ENCODE results near the gene PPP4R4.
"Not testable (repeated sequence)": the region's sequence is repeated elsewhere in the genome, so short reads cannot be mapped to it uniquely, and the experiment has no call there.

The PPP4R4 gene

DNA sequence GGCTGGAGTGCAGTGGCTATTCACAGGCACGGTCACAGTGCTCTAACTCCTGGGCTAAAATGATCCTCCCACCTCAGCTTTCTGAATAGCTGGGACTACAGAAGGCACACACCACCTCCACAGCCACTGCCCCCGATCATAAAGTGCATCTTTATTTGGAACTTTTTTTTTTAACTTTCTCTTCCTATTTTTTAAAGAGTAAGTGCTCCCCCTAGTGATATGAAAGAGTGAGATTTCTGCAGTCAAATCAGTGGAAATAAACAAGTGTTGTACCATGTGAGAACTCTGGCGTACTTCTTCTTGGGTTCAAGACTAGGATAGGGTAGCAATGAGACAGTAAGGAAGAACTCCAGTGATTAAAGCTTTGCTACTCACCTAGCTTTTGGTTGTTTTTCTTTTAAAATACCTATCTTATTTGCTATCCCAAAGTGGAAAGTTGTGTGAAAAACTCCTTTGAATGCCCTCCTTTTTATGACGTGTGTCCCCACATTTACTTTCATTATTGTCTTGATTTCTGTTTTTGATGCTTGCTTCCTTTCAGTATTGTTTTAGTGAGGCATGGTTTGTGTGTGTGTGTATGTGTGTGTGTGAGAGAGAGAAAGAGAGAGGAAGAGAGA is 6.6 kb downstream of the PPP4R4 start:
- peak; percentile 13 to 42 for DNase-seq
- TF ChIP-seq GATA1 (IDR thresholded peaks at IDR 0.05; ENCODE audit: low read depth, low read length) = no peak
- no peak for TF ChIP-seq POLR2A (IDR thresholded peaks at IDR 0.05; ENCODE audit: low read length)

DNA sequence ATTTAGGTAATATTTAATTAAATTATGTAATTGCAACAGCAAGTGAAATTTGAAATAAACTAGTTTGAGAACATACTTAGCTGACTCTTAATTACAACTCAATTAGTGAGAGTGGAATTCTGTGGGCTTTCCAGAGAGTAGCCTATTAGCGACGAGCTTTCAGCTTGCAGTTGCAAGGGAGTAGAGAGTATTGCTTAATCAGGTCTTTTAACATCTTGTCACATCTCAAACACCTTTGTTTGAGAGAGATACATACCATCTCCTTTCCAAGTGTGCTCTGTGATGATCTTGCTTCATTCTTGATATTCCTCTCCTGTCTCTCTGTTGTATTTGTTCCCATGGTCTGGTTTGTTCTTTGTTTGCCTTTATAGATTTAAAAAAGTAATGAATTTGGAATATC is 7.7 kb downstream of the PPP4R4 start:
- DNase-seq = no peak
- TF ChIP-seq GATA1 (IDR thresholded peaks at IDR 0.05; ENCODE audit: low read depth, low read length) = no peak
- TF ChIP-seq POLR2A (IDR thresholded peaks at IDR 0.05; ENCODE audit: low read length) = no peak

DNA sequence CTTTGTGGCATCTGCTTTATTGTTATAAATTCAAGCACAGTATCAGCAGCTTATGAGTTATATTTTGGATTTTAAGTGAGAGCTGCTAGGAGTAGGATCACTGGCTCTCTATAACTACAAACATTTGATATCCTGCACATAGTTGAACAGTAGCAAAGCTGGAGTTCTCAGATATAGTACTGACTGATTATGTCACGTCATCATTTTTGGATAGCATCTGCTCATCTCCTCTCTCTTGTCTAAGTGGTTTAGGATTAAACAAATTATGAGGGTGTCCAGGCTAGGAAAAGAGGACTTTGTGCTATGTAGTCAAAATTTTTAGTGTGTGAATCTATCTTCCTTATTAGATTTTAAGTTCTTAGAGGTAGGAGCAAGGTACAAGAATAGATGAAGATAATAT is 18.4 kb downstream of the PPP4R4 start:
- TF ChIP-seq POLR2A (IDR thresholded peaks at IDR 0.05; ENCODE audit: low read length) (no peak), GATA1 (IDR thresholded peaks at IDR 0.05; ENCODE audit: low read depth, low read length) (no peak)
- no peak for DNase-seq

DNA sequence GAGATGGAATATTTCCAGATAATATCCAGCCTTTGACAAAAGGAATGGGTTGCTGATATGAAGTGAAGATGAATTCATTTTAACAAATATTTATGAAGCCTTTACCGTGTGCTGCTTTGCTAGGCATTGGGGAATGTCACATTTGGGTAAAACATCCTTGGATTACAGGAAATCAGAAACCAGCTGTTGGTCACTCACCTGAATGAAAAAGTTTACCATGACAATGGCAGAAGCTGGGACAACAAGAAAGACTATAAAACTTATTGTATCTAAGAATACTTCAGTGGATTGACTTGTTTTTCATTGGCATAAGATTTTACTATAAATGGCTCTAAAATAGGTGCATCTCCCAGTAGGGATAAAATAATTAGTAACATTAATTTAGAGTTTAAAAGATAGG is 19.7 kb downstream of the PPP4R4 start:
- TF ChIP-seq POLR2A (IDR thresholded peaks at IDR 0.05; ENCODE audit: low read length) = no peak
- no peak for TF ChIP-seq GATA1 (IDR thresholded peaks at IDR 0.05; ENCODE audit: low read depth, low read length)
- no peak for DNase-seq

DNA sequence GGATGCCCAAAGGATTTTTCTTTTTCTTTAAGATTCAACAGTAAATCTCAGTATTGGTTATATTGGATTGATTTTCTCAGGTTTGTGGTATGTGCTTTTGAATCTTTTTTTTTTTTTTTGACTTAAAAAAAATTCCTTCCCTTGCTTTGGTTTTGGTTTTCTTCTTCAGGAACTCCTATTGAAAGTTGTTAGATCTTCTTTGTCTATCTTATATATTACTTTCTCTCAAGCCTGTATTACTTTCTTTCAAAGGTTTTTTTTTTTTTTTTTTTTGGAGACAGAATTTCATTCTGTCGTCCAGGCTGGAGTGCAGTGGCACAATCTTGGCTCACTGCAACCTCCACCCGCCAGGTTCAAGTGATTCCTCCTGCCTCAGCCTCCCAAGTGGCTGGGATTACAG is 21.9 kb downstream of the PPP4R4 start:
- TF ChIP-seq GATA1 (IDR thresholded peaks at IDR 0.05; ENCODE audit: low read depth, low read length) (no peak), POLR2A (IDR thresholded peaks at IDR 0.05; ENCODE audit: low read length) (no peak)
- no peak for DNase-seq

DNA sequence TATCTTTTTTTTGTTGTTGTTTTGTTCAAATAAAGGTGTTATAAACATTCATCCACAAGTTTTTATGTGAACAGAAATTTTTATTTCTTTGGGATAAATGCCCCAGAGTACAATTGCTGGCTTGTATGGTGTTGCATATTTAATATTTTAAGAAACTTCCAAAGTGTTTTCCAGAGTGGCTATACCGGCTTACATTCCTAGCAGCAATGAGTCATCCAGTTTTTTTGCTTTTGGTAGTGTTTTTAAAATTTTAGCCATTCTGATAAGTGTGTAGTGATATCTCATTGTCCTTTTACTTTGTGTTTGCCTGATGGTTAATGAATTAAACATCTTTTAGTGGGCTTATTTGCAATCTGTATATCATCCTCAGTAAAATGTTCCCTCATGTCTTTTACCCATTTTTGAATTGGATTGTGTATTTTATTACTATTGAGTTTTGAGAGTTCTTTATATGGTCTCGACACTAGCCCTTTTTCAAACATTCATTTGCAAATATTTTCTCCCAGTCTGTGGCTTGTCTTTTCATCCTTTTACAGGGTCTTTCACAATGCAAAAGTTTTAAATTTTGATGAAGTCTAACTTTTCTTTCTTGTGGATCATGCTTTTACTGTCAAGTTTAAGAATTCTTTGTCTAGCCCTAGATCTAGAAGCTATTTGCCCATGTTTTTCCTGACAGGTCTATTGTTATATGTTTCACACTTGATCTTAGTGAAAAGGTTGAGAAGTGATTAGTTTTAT is 29.5 kb downstream of the PPP4R4 start:
- TF ChIP-seq GATA1 (IDR thresholded peaks at IDR 0.05; ENCODE audit: low read depth, low read length) (no peak), POLR2A (IDR thresholded peaks at IDR 0.05; ENCODE audit: low read length) (no peak)
- DNase-seq = no peak

DNA sequence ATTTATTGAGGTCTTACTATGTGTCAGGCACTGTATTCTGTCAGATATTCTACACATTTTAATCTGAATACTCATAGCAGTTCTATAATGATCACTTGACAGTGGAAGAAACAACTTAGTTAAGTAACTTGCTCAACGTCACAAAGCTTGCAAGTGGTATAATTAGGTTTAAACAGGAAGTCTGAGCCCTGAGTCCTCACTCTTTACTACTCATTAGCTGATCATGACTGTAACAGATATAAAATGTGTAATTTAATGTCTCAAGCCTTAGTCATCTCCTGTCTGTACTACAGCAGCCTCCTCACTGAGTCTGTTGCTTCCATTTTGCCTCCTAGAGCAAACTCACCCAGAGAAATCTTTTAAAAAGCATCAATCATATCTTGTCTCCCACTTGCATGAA is 38.9 kb downstream of the PPP4R4 start:
- TF ChIP-seq GATA1 (IDR thresholded peaks at IDR 0.05; ENCODE audit: low read depth, low read length) = no peak
- no peak for TF ChIP-seq POLR2A (IDR thresholded peaks at IDR 0.05; ENCODE audit: low read length)
- DNase-seq = no peak

DNA sequence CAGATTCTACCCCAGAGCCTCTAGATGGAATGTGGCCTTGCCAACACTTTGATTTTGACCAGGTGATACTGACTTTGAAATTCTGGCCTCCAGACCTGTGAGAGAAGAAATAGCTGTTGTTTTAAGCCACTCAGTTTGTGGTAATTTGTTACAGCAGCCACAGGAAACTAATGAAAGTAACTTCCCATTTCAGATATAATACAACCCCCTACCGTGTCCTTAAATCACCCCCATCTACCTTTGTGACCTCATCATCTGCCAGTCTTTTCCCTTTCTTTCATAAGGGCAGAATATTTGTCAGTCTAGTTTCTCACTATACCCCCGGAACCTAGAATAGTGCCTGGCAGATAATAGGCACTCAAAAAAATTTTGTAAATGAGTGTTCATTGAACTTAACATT is 39.6 kb downstream of the PPP4R4 start:
- DNase-seq = no peak
- no peak for TF ChIP-seq POLR2A (IDR thresholded peaks at IDR 0.05; ENCODE audit: low read length)
- TF ChIP-seq GATA1 (IDR thresholded peaks at IDR 0.05; ENCODE audit: low read depth, low read length) = no peak

DNA sequence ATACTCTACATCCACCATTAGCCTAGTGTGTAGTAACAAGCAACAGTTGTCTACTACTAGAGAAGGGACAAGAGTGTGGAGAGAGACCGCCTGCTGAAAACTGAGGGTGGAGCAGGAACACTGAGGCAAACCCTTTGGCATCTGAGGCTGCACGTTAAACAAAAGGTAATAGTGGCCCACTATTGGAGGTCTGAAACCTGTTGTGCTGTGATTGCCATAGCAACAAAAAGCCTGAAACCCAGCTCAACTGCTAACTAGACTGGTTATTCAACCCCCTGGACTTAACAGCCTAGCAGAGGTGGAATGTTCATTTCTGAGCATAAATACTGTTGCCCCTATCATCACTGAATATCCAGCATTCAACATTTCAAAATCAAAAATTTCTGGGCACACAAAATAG is 43.0 kb downstream of the PPP4R4 start:
- TF ChIP-seq POLR2A (IDR thresholded peaks at IDR 0.05; ENCODE audit: low read length) = no peak
- TF ChIP-seq GATA1 (IDR thresholded peaks at IDR 0.05; ENCODE audit: low read depth, low read length) = no peak
- DNase-seq = no peak

DNA sequence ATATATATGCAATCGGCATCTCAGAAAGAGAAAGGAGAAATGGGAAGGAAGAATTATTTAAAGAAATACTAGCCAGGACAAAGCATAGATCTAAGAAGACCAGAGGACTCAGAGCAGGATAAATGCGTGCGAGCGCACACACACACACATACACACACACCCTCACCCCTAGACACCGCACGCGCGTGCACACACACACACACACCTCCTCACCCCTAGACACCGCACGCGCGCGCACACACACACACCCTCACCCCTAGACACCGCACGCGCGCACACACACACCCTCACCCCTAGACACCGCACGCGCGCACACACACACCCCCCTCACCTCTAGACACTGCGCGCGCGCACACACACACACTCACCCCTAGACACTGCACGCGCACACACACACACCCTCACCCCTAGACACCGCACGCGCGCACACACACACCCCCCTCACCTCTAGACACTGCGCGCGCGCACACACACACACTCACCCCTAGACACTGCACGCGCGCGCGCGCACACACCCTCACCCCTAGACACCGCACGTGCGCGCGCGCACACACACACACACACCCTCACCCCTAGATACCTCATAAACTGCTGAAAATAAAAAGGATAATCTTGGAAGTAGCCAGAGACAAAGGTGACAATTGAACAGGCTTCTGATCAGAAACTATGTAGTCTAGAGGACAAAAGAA is 44.2 kb downstream of the PPP4R4 start:
- DNase-seq = not testable (repeated sequence)

DNA sequence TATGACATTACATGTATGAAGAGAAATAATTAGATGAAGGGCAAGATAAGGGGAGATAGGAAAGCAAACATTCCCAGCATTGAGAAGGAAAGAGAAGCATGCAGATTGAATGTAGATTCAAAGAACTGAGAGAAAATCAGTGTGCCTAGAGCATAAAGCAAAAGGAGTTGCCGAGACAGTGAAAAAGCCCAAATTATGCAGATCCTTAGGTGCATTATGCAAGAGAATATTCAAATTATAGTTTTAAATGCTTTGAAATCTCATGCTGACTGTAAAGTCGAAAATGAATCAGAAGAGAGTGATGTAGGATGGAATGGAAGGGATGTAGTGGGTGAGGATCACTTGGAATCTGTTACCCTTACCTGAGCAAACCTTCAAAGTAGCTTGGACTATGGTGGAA is 49.9 kb downstream of the PPP4R4 start:
- no peak for DNase-seq
- TF ChIP-seq POLR2A (IDR thresholded peaks at IDR 0.05; ENCODE audit: low read length) = no peak

DNA sequence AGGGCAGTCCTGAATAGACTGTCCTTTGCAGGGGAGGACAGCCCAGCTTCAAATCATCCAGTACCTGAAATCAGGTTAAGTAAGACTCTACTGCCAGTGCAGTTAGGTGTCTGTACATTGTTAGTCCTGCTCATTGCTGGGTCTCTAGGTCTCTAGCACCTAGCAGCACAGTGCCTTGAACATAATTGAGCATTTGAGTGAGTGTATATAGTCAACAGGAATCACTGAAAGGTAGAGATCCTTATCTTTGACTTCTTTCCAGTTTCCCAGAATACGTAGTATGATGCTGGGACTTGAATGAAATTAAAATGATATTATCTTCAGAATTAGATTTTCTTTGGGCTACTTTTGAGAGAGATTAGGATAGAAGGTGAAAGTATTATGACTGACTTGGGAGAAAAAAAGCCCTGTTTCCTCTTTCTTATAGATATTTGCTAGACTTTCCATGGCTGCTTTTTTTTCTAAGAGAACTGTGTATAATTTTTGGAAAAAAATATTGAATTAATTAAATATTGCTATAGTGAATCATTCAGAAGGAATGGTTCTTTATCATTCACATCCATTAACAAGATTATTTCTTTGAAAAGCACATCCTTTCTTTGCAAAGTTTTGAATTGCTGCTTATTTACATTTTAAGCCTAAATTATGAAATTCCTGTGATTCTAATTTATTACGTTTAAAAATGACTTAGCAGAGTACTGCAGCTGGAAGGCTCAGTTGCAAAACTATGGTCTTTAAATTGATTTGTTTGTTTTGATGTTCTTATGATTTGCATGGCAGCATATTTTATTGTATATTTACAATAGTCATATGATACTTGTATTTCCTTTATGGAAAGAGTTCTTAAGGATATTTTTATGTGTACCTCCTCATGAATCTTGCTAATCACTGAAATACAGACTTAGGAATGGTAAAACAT is 51.6 kb downstream of the PPP4R4 start:
- DNase-seq = no peak
- TF ChIP-seq POLR2A (IDR thresholded peaks at IDR 0.05; ENCODE audit: low read length) = no peak
- TF ChIP-seq GATA1 (IDR thresholded peaks at IDR 0.05; ENCODE audit: low read depth, low read length) = no peak

DNA sequence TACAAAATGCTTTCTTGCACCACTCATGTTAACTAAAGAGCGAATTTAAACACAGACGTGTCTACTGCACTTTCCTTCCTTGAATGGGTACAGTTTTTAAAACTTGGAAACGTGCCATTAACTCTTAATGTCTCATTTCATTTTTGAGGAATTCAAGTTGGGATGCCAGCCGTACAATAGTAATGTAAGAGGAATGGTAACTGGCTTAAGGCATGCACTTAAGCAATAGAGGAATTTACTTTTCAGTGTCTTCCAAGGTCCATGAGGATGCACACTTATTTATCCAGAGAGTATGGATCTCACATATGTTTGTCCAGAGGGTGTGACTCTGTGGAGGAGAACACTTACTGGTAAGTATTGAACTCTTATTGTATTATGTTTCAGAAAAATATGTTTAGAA is 52.9 kb downstream of the PPP4R4 start:
- DNase-seq = no peak
- TF ChIP-seq GATA1 (IDR thresholded peaks at IDR 0.05; ENCODE audit: low read depth, low read length) (no peak), POLR2A (IDR thresholded peaks at IDR 0.05; ENCODE audit: low read length) (no peak)

DNA sequence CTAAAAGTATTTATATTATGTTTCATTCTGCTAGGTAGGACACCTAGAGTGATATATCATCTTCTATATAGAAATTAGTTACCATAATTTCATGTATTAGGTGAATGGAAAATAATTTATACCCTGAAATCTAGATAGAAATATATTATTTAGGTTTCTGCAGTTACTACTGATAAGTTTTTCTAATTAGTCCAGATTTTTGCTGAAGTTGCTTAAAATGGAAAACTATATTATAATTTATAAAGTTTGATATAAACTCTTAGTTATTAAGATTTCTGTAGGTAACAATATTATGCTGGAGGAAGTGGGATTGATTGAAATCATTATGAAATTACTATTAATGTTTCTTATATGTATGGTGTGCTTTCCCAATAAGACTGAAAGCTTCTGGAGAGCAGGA is 62.9 kb downstream of the PPP4R4 start:
- TF ChIP-seq POLR2A (IDR thresholded peaks at IDR 0.05; ENCODE audit: low read length) = no peak
- no peak for TF ChIP-seq GATA1 (IDR thresholded peaks at IDR 0.05; ENCODE audit: low read depth, low read length)
- DNase-seq = no peak

All from erythroblast (primary cell).